Ascending aorta (tissue), 2 donors: ENCODE data around the gene MAS1L. TPM values are rescaled to one million over a fixed set of nuclear protein-coding genes. Genes with fewer than 3 reads are reported as not detected.

Source experiments
- DNase-seq, 2 donors: peaks; one replicate each; pipeline ENCODE4 v3.0.0-alpha.2; 2019; ENCODE audit warnings: low spot score in 2 of 2
- H3K27ac ChIP-seq, 2 donors: fragments of 200-600 bp; sonication (generic); one replicate each; pipeline ENCODE4 v1.5.1; 2016 to 2017; ENCODE audit warnings: mild to moderate bottlenecking in 1 of 2
- H3K27me3 ChIP-seq: fragments of 200-600 bp; sonication (generic); one replicate; pipeline ENCODE4 v1.5.1; 2017
- H3K36me3 ChIP-seq, 2 donors: fragments of 200-600 bp; sonication (generic); one replicate each; pipeline ENCODE4 v1.5.1; 2016
- H3K4me1 ChIP-seq, 2 donors: fragments of 200-600 bp; sonication (generic); one replicate each; pipeline ENCODE4 v1.5.1; 2016 to 2017; ENCODE audit warnings: mild to moderate bottlenecking in 1 of 2
- H3K4me3 ChIP-seq, 2 donors: fragments of 200-600 bp; sonication (generic); one replicate each; pipeline ENCODE4 v1.5.1; 2016 to 2017; ENCODE audit warnings: mild to moderate bottlenecking in 1 of 2
- H3K9me3 ChIP-seq, 2 donors: fragments of 200-600 bp; sonication (generic); one replicate each; pipeline ENCODE4 v1.5.1; 2016
- intact Hi-C: fragments of 100-400 bp; cut with DNase I; formaldehyde crosslinking; loops from one replicate; pipeline ENCODE4 v1.15.1; 2023
- total RNA-seq: library from RNA; depleted of rRNA; stranded (reverse); fragments of >200 nt; gene quantifications from one replicate; pipeline ENCODE4 v1.1.0, GENCODE V29; 2016
- TF ChIP-seq, protein P1 (sequence below), 3 experiments: fragments of 200-600 bp in 2 of 3; fragments of 450-650 bp in 1 of 3; sonication (generic) in 2 of 3; IDR thresholded peaks; one replicate each; pipeline ENCODE4 v1.5.1; 2016 to 2019; ENCODE audit warnings: antibody characterized with exemption in 3 of 3, mild to moderate bottlenecking in 1 of 3, moderate library complexity in 1 of 3

The MAS1L gene
- total RNA-seq, 1 donor from 2014 or later = not detected

GRCh38 chr6:29519291-29520010 lies 31.7 kb upstream of the MAS1L start:
- no peaks in the 10 kb centered on the region for H3K9me3 ChIP-seq
- intact Hi-C loops = no loop called here
- no peaks in the 10 kb centered on the region for H3K27me3 ChIP-seq
- H3K36me3 ChIP-seq = no peaks in the 10 kb centered on the region
- peak in 1 of 2 donors; percentile 34 for DNase-seq
- H3K4me3 ChIP-seq = no peak overlapping the region
- H3K27ac ChIP-seq = no peak overlapping the region
- H3K4me1 ChIP-seq = no peaks in the 10 kb centered on the region
- TF ChIP-seq, protein P1, sequence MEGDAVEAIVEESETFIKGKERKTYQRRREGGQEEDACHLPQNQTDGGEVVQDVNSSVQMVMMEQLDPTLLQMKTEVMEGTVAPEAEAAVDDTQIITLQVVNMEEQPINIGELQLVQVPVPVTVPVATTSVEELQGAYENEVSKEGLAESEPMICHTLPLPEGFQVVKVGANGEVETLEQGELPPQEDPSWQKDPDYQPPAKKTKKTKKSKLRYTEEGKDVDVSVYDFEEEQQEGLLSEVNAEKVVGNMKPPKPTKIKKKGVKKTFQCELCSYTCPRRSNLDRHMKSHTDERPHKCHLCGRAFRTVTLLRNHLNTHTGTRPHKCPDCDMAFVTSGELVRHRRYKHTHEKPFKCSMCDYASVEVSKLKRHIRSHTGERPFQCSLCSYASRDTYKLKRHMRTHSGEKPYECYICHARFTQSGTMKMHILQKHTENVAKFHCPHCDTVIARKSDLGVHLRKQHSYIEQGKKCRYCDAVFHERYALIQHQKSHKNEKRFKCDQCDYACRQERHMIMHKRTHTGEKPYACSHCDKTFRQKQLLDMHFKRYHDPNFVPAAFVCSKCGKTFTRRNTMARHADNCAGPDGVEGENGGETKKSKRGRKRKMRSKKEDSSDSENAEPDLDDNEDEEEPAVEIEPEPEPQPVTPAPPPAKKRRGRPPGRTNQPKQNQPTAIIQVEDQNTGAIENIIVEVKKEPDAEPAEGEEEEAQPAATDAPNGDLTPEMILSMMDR (IDR thresholded peaks at IDR 0.05) = no peak

- Histone ChIP-seq H3K27ac (no peak overlapping the region), H3K9me3 (no peaks in the 10 kb centered on the region), H3K4me1 (no peaks in the 10 kb centered on the region), H3K27me3 (no peaks in the 10 kb centered on the region), H3K4me3 (no peak overlapping the region), H3K36me3 (no peaks in the 10 kb centered on the region)
- intact Hi-C loops = no loop called here
- TF ChIP-seq, protein P1 (IDR thresholded peaks at IDR 0.05) = no peak
- DNase-seq = peak in 1 of 2 donors; percentile 34
Measured at GRCh38 chr6:29517728-29518440, 30.1 kb upstream of the MAS1L start.

DNA sequence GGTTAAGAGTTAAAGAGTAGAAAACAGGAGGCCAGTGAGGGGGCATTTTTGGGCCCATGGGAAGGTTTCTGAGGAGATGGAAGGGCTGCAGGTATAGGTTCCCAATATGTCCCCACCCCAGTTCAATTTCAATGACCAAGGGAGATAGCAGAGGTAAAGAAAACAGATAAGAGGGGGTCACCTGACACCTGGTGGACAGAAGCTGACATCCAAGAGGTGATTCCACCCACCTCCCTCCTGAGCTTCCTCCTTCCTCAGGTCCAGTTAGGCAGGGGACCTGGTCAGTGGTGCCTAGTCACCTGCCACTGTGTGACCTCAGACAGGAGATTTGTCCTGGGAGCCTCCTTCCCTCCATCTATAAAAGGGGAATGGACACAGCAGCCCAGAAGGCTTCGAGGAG lies 29.5 kb upstream of the MAS1L start:
- Histone ChIP-seq H3K4me1 (no peaks in the 10 kb centered on the region), H3K27ac (no peak overlapping the region), H3K4me3 (no peak overlapping the region), H3K36me3 (no peaks in the 10 kb centered on the region), H3K9me3 (no peaks in the 10 kb centered on the region), H3K27me3 (no peaks in the 10 kb centered on the region)
- peak in 1 of 2 donors; percentile 25 for DNase-seq
- intact Hi-C loops = no loop called here
- TF ChIP-seq, protein P1 (IDR thresholded peaks at IDR 0.05) = no peak

- Histone ChIP-seq H3K36me3 (no peaks in the 10 kb centered on the region), H3K9me3 (no peaks in the 10 kb centered on the region), H3K27me3 (no peaks in the 10 kb centered on the region), H3K4me1 (no peaks in the 10 kb centered on the region), H3K27ac (no peak overlapping the region), H3K4me3 (no peak overlapping the region)
- intact Hi-C loops = no loop called here
- no peak for DNase-seq
- TF ChIP-seq, protein P1 (IDR thresholded peaks at IDR 0.05) = no peak
Measured at GRCh38 chr6:29516108-29516507, 28.4 kb upstream of the MAS1L start.

- DNase-seq = no peak
Measured at GRCh38 chr6:29510746-29511300, 23.1 kb upstream of the MAS1L start.

More at GRCh38 chr6:29510746-29511300, 23.1 kb upstream of the MAS1L start:
- Histone ChIP-seq H3K9me3 (no peaks in the 10 kb centered on the region), H3K27me3 (no peaks in the 10 kb centered on the region), H3K4me1 (no peaks in the 10 kb centered on the region), H3K36me3 (no peaks in the 10 kb centered on the region), H3K4me3 (no peak overlapping the region), H3K27ac (no peak overlapping the region)
- intact Hi-C loops = no loop called here
- TF ChIP-seq, protein P1 (IDR thresholded peaks at IDR 0.05) = no peak
